Ovary (tissue), 9 donors: ENCODE data around the gene ADH1C. TPM values are rescaled to one million over a fixed set of nuclear protein-coding genes. Genes with fewer than 3 reads are reported as not detected.
A peak's percentile ranks its signal among the peaks of the same experiment; 100 is the strongest.
"Not testable (repeated sequence)": the region's sequence is repeated elsewhere in the genome, so short reads cannot be mapped to it uniquely, and the experiment has no call there.

Source experiments
- DNase-seq, 5 donors: peaks; one replicate each; pipeline ENCODE4 v3.0.0-alpha.2; 2019 to 2020
- H3K27ac ChIP-seq, 2 donors: fragments of 200-600 bp; one replicate each; pipeline versions ENCODE4 v1.5.1 to v1.8.0; 2019 to 2022
- H3K27me3 ChIP-seq: fragments of 200-600 bp; one replicate; pipeline ENCODE4 v1.8.0; 2022
- H3K36me3 ChIP-seq: fragments of 200-600 bp; sonication (generic); one replicate; pipeline ENCODE4 v1.5.1; 2019
- H3K4me1 ChIP-seq: one replicate; pipeline ENCODE4 v1.8.1; 2013; ENCODE audit warnings: mild to moderate bottlenecking, moderate library complexity; ENCODE audit not compliant: insufficient read depth
- H3K4me3 ChIP-seq: fragments of 200-600 bp; sonication (generic); one replicate; pipeline ENCODE4 v1.5.1; 2017
- H3K9me3 ChIP-seq, 2 donors: fragments of 200-600 bp in 1 of 2; sonication (generic) in 1 of 2; one replicate each; pipeline versions ENCODE4 v1.5.1 to v1.8.1; 2013 to 2019; ENCODE audit warnings: mild to moderate bottlenecking in 1 of 2, moderate library complexity in 1 of 2
- CTCF ChIP-seq, 3 donors: fragments of 450-650 bp in 2 of 3; fragments of 200-600 bp in 1 of 3; IDR thresholded peaks; one replicate each; pipeline versions ENCODE4 v1.5.1 to v1.8.0; 2016 to 2022; ENCODE audit warnings: antibody characterized with exemption in 3 of 3, mild to moderate bottlenecking in 1 of 3
- EP300 ChIP-seq: sonication (generic); formaldehyde crosslinking; IDR thresholded peaks from one replicate; pipeline ENCODE4 v1.6.1; 2017; ENCODE audit warnings: antibody characterized with exemption
- POLR2A ChIP-seq: fragments of 450-650 bp; IDR thresholded peaks from one replicate; pipeline ENCODE4 v1.6.1; 2017; ENCODE audit warnings: antibody characterized with exemption, mild to moderate bottlenecking, moderate library complexity
- WGBS, 3 donors: extraction: QIAGEN DNeasy Blood & Tissue Kit in 1 of 3; methylation state at CpG; one replicate each; pipeline versions ENCODE4 v1.1.5 to v1.1.7; 2013 to 2017; 5-methylcytosine and 5-hydroxymethylcytosine counted together
- intact Hi-C, 4 donors: fragments of 100-400 bp; cut with DNase I; formaldehyde crosslinking; loops; one replicate each; pipeline versions ENCODE4 v1.11.0 to v1.15.1; 2022 to 2023
- polyA plus RNA-seq, 2 donors: library from polyadenylated mRNA; stranded (reverse); fragments of 200-250 nt in 1 of 2; fragments of 350-450 nt in 1 of 2; fragmentation: Illumina TruSeq in 1 of 2; extraction: RNeasy Lipid Tissue Mini Kit (QIAGEN cat#74804) in 1 of 2; gene quantifications; one replicate each; pipeline ENCODE4 v1.2.3, GENCODE V29; 2013 to 2014
- total RNA-seq, 7 donors: library from RNA; depleted of rRNA in 2 of 7; stranded (reverse); fragments of >200 nt in 2 of 7; fragmentation: NEBNext Ultra II Directional in 3 of 7; extraction: Animal tissue kit (Norgen Biotek cat#: 25700) in 3 of 7; gene quantifications; one replicate each; pipeline versions ENCODE4 v1.1.0 to v1.2.4, GENCODE V29; 2016 to 2023
- donor health status: DM: no; HTN: no; CAD: no; lungs with moderate emphysema.
- donor health status: DM: no; HTN: no; CAD: no.
- donor health status: Bipolar disorder and iron deficiency.
- donor health status: DM: yes; HTN: yes; CAD: no.
- donor health status: DM: no; HTN: no; CAD: no.
- donor health status: DM: yes; HTN: yes; CAD: no.

The ADH1C gene
- total and polyA plus RNA-seq, 9 donors = 1.5 to 21.6 (median 7.0) TPM

- TF ChIP-seq POLR2A (no peak), EP300 (no peak), CTCF (IDR thresholded peaks at IDR 0.05) (no peak)
- Histone ChIP-seq H3K4me3 (peak within 1 kb of the TSS; percentile 25), H3K27ac (peak within 1 kb of the TSS in 1 of 2 donors; percentile 73), H3K4me1 (peaks cover 20% of the 10 kb centered on the region), H3K36me3 (no peaks in the 10 kb centered on the region), H3K9me3 (no peaks in the 10 kb centered on the region), H3K27me3 (no peaks in the 10 kb centered on the region)
- WGBS, 3 donors = 27 to 35% (median 33%) methylated on average over 8 of the region's 8 CpGs
- intact Hi-C loops = loop anchor here in 2 of 4 donors (5.0 to 10.0 kb wide), 3 partner anchors 66 to 117 kb away; no protein-coding TSS in a partner anchor
- no peak for DNase-seq
Observed at GRCh38 chr4:99321241-99322191, 31.0 kb downstream of the ADH1C start, which contains the start of gene ADH1B. ADH1B (minus strand) TSS chr4:99321401; CDS start chr4:99321331, 70 bp downstream.

DNA sequence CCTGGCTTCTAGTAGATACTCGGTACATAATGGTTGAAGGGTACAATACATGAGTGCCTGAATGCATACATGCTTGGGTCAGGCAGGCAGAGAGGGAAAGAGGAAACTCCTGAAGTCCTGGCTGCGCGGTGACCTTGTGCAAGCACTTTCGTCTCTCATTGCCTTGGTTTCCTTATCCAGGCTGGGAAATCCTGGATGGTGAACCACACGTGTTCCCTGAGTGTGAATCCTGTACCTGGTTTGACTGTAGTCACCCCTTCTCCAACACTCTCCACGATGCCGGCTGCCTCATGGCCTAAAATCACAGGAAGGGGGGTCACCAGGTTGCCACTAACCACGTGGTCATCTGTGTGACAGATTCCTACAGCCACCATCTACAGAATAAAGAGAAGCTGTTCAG is 34.7 kb downstream of the ADH1C start:
- H3K9me3 ChIP-seq, H3K27me3 ChIP-seq, DNase-seq, H3K36me3 ChIP-seq, H3K27ac ChIP-seq, intact Hi-C loops: not testable (repeated sequence)
- 94 to 96% (median 94%) methylated on average over 8 of the region's 8 CpGs for WGBS, 3 donors
- Histone ChIP-seq H3K4me3 (peak overlapping the region; percentile 25), H3K4me1 (peaks cover 15% of the 10 kb centered on the region)

DNA sequence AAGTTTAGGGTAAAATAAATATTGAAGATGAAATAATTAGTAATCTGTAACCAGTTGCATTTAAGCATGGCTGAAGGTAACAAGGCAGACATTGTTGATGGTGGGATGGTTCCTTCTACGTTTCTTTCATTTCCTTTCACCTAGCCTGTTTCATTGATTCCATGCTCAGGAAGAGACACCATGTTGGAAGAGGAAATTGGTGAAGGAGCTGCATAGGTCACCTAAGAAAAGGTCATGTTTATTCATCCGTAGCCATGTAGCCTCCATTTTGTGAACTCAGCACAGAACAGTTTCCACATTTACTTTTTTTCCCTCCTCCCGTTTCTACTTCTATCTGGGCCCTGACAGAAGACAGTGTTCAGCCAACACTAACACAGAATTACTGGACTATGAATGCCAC is 35.2 kb downstream of the ADH1C start:
- peak overlapping the region in 1 of 2 donors; percentile 25 for H3K27ac ChIP-seq
- peak overlapping the region; percentile 25 for H3K4me3 ChIP-seq
- peaks cover 12% of the 10 kb centered on the region for H3K4me1 ChIP-seq
- H3K9me3 ChIP-seq = no peaks in the 10 kb centered on the region
- WGBS, 3 donors = 82 to 89% (median 85%) methylated on average over 3 of the region's 3 CpGs
- no peaks in the 10 kb centered on the region for H3K27me3 ChIP-seq
- DNase-seq = no peak
- no peaks in the 10 kb centered on the region for H3K36me3 ChIP-seq
- intact Hi-C loops = no loop called here
- no peak for TF ChIP-seq CTCF (IDR thresholded peaks at IDR 0.05)
- no peak for TF ChIP-seq EP300
- no peak for TF ChIP-seq POLR2A

DNA sequence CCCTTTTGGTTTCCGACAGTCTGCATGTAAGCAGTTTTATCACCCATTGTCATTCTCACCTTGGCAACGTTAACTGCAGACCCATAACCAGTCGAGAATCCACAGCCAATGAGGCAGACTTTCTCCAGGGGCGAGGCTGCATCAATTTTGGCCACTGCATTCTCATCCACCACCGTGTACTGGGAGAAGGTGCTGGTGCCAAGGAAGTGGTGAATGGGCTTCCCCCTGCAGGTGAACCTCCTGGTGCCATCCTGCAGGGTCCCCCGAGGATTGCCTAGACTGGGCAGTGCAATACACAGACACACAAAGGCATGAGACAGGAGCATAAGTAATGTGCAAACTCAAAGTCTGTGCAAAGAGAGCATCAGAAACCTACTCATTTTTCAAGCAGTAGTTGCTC is 36.7 kb downstream of the ADH1C start:
- WGBS, 3 donors = 75 to 79% (median 78%) methylated on average over 6 of the region's 6 CpGs
- Histone ChIP-seq H3K4me3 (peak overlapping the region; percentile 7), H3K4me1 (peaks cover 9% of the 10 kb centered on the region), H3K27ac (no peak overlapping the region), H3K36me3 (no peaks in the 10 kb centered on the region), H3K27me3 (no peaks in the 10 kb centered on the region), H3K9me3 (no peaks in the 10 kb centered on the region)
- intact Hi-C loops = no loop called here
- DNase-seq = no peak
- no peak for TF ChIP-seq POLR2A
- no peak for TF ChIP-seq CTCF (IDR thresholded peaks at IDR 0.05)
- TF ChIP-seq EP300 = no peak

- intact Hi-C loops = no loop called here
- peaks cover 9% of the 10 kb centered on the region for H3K4me1 ChIP-seq
- no peaks in the 10 kb centered on the region for H3K27me3 ChIP-seq
- no peaks in the 10 kb centered on the region for H3K36me3 ChIP-seq
- no peak overlapping the region for H3K4me3 ChIP-seq
- whole genome bisulfite sequencing, 3 donors = 42 to 85% (median 60%) methylated on average over 1 of the region's 1 CpG
- TF ChIP-seq POLR2A (no peak), CTCF (IDR thresholded peaks at IDR 0.05) (no peak), EP300 (no peak)
- DNase-seq = no peak
- no peaks in the 10 kb centered on the region for H3K9me3 ChIP-seq
- no peak overlapping the region for H3K27ac ChIP-seq
Observed at GRCh38 chr4:99314211-99314610, 38.3 kb downstream of the ADH1C start.
